ENCODE measurements around the gene RACGAP1. TPM values are rescaled to one million over a fixed set of nuclear protein-coding genes. Genes with fewer than 3 reads are reported as not detected.
A peak's percentile ranks its signal among the peaks of the same experiment; 100 is the strongest.

The RACGAP1 gene
- total and polyA plus RNA-seq, 2 experiments from 2014 or later: 35.4 to 55.4 TPM

DNA sequence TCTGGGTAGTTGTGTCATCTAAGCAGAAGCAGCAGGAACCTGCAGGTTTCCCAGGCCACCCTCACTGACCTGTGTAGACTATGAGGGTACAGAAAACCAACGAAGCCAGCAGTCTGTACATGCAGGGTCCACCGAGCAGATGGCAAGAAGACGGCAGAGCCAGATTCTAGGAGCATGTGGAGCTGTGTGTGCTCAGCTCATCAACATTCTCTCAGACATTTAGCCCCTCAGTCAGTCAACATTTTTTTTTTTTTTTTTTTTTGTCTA lies 24.8 kb upstream of the RACGAP1 start:
- in situ Hi-C loops (cut with MboI): loop anchor here (10.0 to 25.0 kb wide), 2 partner anchors 188 to 275 kb away; no protein-coding TSS in a partner anchor

DNA sequence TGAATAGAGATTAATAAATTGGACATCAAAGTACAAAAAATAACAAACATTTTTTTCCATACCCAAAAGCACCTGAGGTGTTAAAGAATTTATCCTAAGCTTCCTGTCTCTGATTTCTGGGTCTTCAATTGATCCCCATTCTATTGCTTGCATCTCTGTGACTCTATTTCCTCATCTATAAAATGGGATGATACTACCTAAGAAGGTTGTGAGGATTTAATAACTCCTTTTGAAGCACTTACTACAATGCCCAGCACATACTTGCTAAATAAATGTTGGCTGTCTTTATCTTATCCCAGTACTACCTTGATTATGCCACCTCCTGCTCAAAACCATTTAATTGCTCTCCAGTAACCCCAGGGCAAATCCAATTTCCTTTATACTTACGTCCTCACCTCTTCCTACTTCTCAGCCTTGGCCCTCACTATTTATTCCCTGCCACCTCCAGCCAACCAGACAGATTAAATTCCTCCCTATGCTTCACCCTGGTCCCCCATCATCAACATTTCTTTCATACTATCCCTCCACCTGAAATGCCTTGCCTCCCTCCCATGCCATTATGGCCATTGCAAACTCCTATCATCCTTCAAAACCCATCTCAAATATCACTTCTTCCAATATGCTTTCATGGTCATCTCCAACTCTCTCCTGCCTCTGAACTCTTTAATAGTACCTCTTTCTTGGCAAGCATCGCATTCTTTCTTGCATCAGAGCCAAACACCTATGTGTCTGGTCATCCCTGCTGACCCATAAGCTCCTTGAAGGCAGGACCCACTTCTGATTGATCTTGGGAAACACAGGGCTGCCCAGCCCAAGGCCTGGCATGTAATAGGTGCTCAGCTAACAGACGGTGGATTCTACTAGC lies 24.2 kb upstream of the RACGAP1 start:
- Histone ChIP-seq H3K9ac (no peak overlapping the region), H3K27me3 (replicated peaks; ENCODE audit: insufficient read depth) (peaks cover 9% of the 10 kb centered on the region; the same call in 1 of the 2 replicates), H3K9me2 (ENCODE audit: insufficient read depth) (no peaks in the 10 kb centered on the region), H3K4me3 (no peak overlapping the region), H3K9me3 (ENCODE audit: low read depth) (no peaks in the 10 kb centered on the region), H2AFZ (peak overlapping the region; percentile 92; the same call in 1 of the 2 replicates), H3F3A (ENCODE audit: insufficient read depth) (no peaks in the 10 kb centered on the region), H3K27ac (no peak overlapping the region), H3K4me1 (ENCODE audit: insufficient read depth) (no peaks in the 10 kb centered on the region), H4K20me1 (ENCODE audit: insufficient read depth) (no peaks in the 10 kb centered on the region), H3K36me3 (ENCODE audit: low read depth) (no peaks in the 10 kb centered on the region), H3K4me2 (ENCODE audit: unreplicated experiment) (no peak overlapping the region), H3K79me2 (ENCODE audit: insufficient read depth) (no peaks in the 10 kb centered on the region)
- no peak for TF ChIP-seq EZH2 (IDR thresholded peaks at IDR 0.05; ENCODE audit: insufficient read depth, poor library complexity, severe bottlenecking)
- TF ChIP-seq EZH2phosphoT487 (IDR thresholded peaks at IDR 0.05; ENCODE audit: insufficient read depth, low read depth): no peak
- DNase-seq: no peak
- WGBS, 2 experiments (ENCODE audit: low coverage in 1 of 2, low lambda C conversion rate in 2 of 2, missing lambda C conversion rate in 2 of 2): 89 to 98% methylated on average over 3 of the region's 3 CpGs
- in situ Hi-C loops (cut with MboI): loop anchor here (10.0 to 25.0 kb wide), 2 partner anchors 187 to 275 kb away; no protein-coding TSS in a partner anchor

More for the DNA sequence above, 24.8 kb upstream of the RACGAP1 start:
- Histone ChIP-seq H3K4me1 (ENCODE audit: insufficient read depth) (no peaks in the 10 kb centered on the region), H3K9me3 (ENCODE audit: low read depth) (no peaks in the 10 kb centered on the region), H3K36me3 (ENCODE audit: low read depth) (no peaks in the 10 kb centered on the region), H3K4me3 (peak overlapping the region; percentile 59; the same call in 1 of the 2 replicates), H3K4me2 (ENCODE audit: unreplicated experiment) (peak overlapping the region; percentile 89), H3K9ac (peak overlapping the region; percentile 23; the same call in 1 of the 2 replicates), H3F3A (ENCODE audit: insufficient read depth) (no peaks in the 10 kb centered on the region), H3K79me2 (ENCODE audit: insufficient read depth) (no peaks in the 10 kb centered on the region), H2AFZ (peak overlapping the region; percentile 92), H3K27me3 (replicated peaks; ENCODE audit: insufficient read depth) (peaks cover 9% of the 10 kb centered on the region; the same call in 1 of the 2 replicates), H4K20me1 (ENCODE audit: insufficient read depth) (no peaks in the 10 kb centered on the region), H3K27ac (no peak overlapping the region), H3K9me2 (ENCODE audit: insufficient read depth) (no peaks in the 10 kb centered on the region)
- no peak for DNase-seq
- TF ChIP-seq EZH2 (IDR thresholded peaks at IDR 0.05; ENCODE audit: insufficient read depth, poor library complexity, severe bottlenecking) (no peak), EZH2phosphoT487 (IDR thresholded peaks at IDR 0.05; ENCODE audit: insufficient read depth, low read depth) (no peak)
- 49 to 56% methylated on average over 3 of the region's 3 CpGs for WGBS, 2 experiments (ENCODE audit: low coverage in 1 of 2, low lambda C conversion rate in 2 of 2, missing lambda C conversion rate in 2 of 2)

DNA sequence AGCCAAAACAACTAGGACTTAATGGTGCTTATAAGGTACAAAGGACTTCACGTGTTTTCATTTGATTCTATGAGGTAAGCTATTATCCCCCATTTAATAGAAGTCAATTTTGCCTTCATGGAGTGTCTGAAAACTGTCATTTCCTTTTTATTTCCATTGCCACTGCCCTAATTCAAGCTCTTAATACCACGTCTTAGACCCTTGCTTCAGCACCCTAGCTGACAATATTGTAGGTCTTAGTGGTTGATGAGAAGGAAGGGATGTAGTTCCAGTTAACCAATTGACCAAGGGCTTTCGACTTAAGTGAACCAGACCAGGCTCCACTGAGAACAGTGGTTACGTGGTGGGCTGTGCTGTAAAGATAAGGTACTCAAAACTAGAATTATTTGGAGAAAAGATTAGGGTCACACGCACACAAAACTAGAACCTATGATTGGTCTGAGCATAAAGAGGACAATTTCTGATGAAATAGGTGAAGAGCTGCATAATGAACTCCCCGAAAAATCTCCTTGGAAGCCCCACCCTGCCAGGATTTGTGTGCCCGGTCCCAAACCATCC lies 22.5 kb upstream of the RACGAP1 start:
- no peak for TF ChIP-seq EZH2 (IDR thresholded peaks at IDR 0.05; ENCODE audit: insufficient read depth, poor library complexity, severe bottlenecking)
- no peak for TF ChIP-seq EZH2phosphoT487 (IDR thresholded peaks at IDR 0.05; ENCODE audit: insufficient read depth, low read depth)
- Histone ChIP-seq H4K20me1 (ENCODE audit: insufficient read depth) (no peaks in the 10 kb centered on the region), H3K27me3 (replicated peaks; ENCODE audit: insufficient read depth) (peaks cover 9% of the 10 kb centered on the region; the same call in 1 of the 2 replicates), H3K27ac (no peak overlapping the region), H3K9ac (no peak overlapping the region), H2AFZ (no peak overlapping the region), H3K9me3 (ENCODE audit: low read depth) (no peaks in the 10 kb centered on the region), H3K36me3 (ENCODE audit: low read depth) (no peaks in the 10 kb centered on the region), H3K9me2 (ENCODE audit: insufficient read depth) (no peaks in the 10 kb centered on the region), H3K79me2 (ENCODE audit: insufficient read depth) (no peaks in the 10 kb centered on the region), H3K4me2 (ENCODE audit: unreplicated experiment) (no peak overlapping the region), H3K4me3 (no peak overlapping the region), H3K4me1 (ENCODE audit: insufficient read depth) (no peaks in the 10 kb centered on the region), H3F3A (ENCODE audit: insufficient read depth) (no peaks in the 10 kb centered on the region)
- WGBS, 2 experiments (ENCODE audit: low coverage in 1 of 2, low lambda C conversion rate in 2 of 2, missing lambda C conversion rate in 2 of 2): 77 to 85% methylated on average over 7 of the region's 7 CpGs
- in situ Hi-C loops (cut with MboI): no loop called here
- no peak for DNase-seq

DNA sequence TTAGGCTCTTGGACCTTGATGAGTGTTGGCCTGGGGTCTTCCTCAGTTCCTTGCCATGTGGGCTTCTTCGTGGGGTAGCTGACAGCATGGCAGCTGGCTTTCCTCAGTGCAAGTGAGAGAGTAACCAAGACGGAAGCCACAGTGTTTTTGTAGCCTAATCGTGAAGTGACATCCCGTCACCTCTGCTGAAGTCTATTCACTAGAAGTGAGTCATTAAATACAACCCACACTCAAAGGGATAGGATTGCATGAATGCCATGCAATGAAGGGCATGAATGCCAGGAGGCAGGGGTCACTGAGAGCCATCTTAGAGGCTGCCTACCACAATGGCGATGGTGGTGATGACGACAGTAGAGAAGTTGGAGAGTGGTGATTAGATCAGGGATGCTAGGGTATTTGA lies 18.6 kb upstream of the RACGAP1 start:
- Histone ChIP-seq H3K27ac (no peak overlapping the region), H3K9ac (no peak overlapping the region), H3K27me3 (replicated peaks; ENCODE audit: insufficient read depth) (no peaks in the 10 kb centered on the region), H3K4me2 (ENCODE audit: unreplicated experiment) (no peak overlapping the region), H4K20me1 (ENCODE audit: insufficient read depth) (no peaks in the 10 kb centered on the region), H2AFZ (no peak overlapping the region), H3K4me1 (ENCODE audit: insufficient read depth) (no peaks in the 10 kb centered on the region), H3K36me3 (ENCODE audit: low read depth) (no peaks in the 10 kb centered on the region), H3K4me3 (no peak overlapping the region), H3K79me2 (ENCODE audit: insufficient read depth) (no peaks in the 10 kb centered on the region), H3K9me3 (ENCODE audit: low read depth) (no peaks in the 10 kb centered on the region), H3F3A (ENCODE audit: insufficient read depth) (no peaks in the 10 kb centered on the region), H3K9me2 (ENCODE audit: insufficient read depth) (no peaks in the 10 kb centered on the region)
- WGBS, 2 experiments (ENCODE audit: low coverage in 1 of 2, low lambda C conversion rate in 2 of 2, missing lambda C conversion rate in 2 of 2): 53 to 56% methylated on average over 6 of the region's 6 CpGs
- TF ChIP-seq EZH2 (IDR thresholded peaks at IDR 0.05; ENCODE audit: insufficient read depth, poor library complexity, severe bottlenecking) (no peak), EZH2phosphoT487 (IDR thresholded peaks at IDR 0.05; ENCODE audit: insufficient read depth, low read depth) (no peak)
- no peak for DNase-seq
- in situ Hi-C loops (cut with MboI): no loop called here

Measured in GM23248 (cell line).